ENCODE data around the gene SLC6A1.
"Not testable (repeated sequence)": the region's sequence is repeated elsewhere in the genome, so short reads cannot be mapped to it uniquely, and the experiment has no call there.

Gene SLC6A1

DNA sequence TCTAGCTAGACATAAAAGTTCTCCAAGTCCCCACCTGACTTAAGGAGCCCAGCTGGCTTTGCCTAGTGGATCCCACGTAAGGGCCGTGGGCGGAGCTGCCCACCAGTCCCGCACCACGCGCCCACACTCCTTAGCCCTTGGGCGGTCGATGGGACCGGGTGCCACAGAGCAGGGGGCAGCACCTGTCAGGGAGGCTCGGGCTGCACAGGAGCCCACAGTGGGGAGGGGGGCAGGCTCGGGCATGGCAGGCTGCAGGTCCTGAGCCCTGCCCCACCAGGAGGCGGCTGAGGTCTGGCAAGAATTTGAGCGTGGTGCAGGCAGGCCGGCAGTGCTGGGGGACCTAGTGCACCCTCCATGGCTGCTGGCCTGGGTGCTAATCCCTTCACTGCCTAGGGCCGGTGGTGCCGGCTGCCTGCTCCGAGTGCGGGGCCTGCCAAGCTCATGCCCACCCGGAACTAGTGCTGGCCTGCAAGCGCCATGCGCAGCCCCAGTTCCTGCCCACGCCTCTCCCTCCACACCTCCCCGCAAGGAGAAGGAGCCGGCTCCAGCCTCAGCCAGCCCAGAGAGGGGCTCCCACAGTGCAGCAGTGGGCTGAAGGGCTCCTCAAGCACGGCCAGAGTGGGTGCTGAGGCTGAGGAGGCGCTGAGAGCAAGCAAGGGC, 78.7 kb downstream of the SLC6A1 start:
- no peak for DNase-seq

DNA sequence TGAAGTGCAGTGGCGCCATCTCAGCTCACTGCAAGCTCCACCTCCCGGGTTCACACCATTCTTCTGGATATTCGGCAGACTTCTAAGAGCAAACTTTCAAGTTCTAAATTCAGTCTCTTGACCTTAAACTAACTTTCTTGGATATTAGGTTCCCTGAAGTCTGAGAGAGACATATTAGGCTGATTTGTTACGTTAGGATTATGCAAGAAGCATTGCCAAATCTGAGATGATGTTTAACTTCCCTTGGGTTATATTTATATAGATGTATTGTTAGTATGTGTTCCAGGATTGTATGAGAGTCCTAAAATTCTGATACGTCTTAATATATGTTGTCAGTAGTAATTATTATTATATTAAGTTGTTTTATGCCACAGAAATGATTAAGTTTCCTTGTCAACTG, 80.1 kb downstream of the SLC6A1 start:
- DNase-seq: no peak

DNA sequence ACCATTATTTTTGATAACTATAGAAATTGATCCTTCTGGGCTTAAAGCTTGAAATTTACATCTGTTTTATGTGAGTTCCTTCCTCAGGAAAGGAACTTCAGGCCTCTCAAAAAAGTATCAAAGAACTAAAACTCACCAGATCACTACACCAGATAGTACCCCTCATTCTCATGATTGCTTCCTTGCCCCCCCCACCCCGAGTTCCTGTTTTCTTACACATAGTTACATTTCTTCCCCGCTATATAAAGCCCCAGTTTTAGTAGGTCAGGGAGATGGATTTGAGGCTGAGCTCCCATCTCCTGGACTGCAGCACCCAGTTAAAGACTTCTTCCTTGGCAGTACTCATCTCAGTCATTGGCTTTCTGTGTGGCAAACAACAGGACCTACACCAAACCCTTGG, 81.5 kb downstream of the SLC6A1 start:
- no peak for DNase-seq

DNA sequence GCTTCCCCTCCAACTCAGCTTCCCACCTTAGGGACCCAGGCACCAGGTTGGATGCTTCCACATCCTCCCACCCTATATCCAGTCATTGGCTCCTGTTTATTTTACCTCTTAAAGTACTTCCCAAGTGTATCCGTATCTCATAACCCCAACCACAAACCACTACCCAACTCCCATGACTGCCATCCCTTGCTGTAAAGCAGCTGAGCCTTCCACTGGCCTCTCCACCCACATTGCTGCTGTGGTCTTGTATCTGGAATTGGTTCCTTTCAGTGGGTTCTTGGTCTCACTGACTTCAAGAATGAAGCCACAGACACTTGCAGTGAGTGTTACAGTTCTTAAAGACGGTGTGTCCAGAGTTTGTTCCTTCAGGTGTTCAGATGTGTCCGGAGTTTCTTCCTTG, 81.9 kb downstream of the SLC6A1 start:
- DNase-seq: no peak

DNA sequence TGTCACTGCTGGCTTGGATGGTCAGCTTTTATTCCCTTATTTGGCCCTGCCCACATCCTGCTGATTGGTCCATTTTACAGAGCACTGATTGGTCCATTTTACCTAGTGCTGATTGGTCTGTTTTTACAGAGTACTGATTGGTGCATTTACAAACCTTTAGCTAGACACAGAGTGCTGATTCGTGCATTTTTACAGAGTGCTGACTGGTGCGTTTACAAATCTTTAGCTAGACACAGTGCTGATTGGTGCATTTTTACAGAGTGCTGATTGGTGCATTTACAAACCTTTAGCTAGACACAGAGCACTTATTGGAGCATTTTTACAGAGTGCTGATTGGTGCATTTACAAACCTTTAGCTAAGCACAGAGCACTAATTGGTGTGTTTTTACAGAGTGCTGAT, 82.6 kb downstream of the SLC6A1 start:
- DNase-seq: not testable (repeated sequence)

DNA sequence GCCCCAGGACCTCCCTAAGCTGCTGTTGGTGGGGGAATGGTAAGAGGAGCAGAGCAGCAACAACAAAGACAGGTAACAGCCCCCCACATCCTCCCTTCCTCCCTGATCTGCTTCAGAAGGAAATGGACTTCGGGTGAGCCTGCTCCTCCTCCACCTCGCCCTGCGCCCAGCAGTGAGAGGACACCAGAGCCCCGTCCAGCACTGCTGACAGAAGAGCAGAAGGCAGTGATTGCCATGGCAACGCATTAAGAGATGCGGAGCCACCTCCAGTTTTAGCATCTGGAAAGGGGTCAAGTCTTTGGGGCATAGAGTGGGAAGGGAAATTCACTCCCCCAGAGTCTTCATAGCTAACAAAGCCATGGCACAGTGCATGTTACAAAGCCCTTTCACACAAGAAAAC, 84.2 kb downstream of the SLC6A1 start:
- no peak for DNase-seq

DNA sequence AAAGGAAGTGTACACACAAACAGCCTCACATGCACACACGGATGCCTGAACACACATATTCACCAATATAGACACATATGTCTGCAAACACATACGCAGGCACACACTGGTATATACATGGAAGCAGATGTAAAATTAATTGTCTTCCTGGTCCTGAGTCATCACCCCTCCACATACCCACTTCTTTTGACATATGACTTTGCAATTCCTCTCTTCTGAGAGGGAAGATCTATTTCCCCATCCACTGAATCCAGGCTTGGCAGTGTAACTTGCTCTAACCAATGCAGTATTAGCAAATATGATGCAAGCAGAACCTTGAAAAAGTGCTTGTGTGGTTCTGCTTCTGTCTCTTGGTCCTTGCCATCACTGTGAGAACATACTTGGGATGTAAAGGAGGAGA, 84.9 kb downstream of the SLC6A1 start:
- DNase-seq: no peak

DNA sequence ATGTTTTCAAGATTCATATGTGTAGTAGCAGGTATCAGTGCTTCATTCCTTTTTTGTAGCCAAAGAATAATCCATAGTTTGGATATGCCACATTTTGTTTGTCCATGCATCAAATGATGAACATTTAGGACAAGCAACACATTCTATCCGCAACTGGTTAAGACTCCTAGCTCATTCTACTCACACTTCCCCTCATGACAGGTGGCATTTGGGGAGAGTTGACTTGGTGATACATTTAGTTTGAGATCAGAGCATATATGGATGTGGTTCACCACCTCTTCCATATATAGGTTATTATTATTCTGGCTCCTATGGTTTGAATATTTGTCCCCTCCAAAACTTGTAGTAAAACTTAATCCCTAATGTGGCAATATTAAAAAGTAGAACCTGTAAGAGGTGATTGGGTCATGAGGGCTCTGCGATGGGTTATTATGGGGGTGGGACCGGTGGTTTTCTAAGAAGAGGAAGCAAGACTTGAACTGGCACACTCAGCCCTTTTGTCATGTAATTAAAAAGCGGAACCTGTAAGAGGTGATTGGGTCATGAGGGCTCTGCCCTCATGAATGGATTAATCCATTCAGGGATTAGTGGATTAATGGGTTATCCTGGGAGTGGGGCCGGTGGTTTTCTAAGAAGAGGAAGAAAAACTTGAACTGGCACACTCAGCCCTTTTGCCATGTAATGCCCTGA, 86.4 kb downstream of the SLC6A1 start:
- DNase-seq: no peak

DNA sequence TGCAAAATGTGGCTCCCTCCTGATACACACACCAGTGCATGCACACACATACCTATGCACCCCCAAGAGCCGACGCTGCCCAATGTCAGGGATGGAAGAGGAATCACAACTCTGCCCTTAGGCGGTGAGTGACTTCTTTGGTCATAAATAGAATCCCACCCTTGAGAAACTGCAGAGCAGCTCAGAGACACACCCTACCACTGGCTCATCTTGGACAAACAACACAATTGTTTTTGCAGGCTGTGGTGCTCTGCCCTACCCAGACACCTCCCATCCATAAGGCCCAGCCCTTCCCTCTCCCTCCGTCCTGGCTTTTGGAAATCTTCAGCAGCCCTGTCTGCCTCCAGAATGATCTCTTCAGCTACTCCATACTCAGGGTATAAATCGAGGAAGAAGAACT, 87.9 kb downstream of the SLC6A1 start:
- DNase-seq: no peak

DNA sequence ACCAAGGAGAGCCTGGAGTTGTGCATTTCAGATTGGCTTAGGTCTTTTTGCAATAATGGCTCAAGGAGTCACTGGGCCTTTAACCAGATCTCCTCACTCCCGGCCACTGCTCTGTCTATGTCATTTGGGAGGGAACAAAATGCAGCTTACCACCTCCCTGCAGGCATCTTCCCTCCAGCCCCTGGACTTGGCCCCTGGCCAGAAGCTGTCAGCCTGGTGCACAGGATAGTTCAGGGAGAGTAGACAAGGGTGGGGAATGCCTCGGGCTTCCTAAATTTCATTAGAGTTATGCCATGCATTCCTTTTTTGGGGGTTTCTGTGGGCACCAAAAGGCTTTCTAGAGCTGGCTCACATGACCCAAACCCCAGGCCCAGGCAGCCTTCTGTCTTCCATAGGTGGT, 91.5 kb downstream of the SLC6A1 start:
- DNase-seq: no peak

DNA sequence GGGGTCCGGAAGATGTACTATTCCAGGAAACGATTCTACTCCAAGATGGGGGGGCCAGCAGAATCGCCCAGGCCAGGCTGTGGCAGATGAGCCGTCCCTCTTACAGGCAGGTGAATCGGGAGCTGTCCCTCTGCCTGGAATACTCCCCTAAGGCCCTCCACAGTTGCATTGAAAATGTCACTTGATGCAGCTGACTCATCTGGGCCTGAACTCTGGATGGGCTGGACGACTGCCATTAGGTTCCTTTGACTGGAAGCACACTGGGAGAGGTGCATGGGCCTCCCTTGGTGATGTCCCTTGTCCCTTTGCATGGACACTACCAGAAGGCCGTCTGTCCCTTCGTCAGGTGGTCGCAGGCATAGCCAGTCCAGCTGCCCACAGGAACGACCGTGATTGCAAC, 92.1 kb downstream of the SLC6A1 start:
- DNase-seq: no peak

DNA sequence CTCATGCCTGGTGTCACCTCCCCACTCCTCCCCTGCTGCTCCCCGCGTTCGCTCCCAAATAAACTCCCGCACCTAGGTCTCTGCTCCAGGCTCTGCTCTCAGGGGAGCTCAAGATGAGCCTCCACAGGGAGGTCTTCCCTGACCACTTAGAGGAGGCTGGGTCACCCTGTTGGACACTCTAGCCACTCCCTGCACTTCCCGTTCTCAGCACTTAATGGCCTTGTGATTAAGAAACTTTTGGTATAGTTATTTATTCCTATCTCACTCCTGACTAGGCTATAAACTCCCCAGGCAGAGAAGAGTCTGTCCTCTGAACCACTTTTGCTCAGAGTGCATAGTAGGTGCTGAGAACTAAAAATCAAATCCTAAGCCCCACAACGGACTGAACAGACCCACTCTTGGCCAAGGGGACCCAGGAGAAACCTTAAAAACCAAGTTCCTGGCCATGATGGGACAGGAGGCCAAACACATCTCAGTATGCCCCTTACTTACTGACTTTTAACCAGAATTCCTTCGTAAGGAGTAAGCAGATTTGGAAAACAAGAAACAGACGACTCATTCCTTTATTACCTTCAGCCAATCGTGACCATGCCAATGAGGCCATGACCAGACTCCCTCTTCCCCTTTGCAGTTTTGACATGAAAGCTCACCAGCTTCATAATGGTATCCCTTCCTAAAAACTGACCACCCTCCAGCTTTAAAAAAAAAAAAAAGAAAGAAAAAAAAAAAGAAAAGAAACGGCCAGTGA, 92.7 kb downstream of the SLC6A1 start:
- DNase-seq: no peak

DNA sequence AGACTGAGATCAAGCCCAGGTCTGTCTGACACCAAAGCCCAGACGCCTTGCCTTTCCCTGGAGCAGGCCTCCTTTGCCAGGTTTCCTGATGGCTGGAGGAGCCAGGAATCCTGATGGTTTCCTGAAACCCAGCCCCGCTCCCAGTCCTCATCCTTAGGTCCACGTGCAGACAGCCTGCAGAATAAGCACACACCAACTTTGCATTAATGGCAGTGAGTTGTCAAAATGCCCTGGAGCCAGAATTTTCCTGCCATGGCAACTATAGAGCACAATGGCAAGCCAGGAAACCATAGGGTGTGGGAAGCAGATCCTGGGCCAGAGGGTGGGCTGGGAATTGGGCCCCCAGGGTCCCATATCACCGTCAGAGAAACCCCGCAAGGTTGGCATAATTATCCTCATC, 94.3 kb downstream of the SLC6A1 start:
- no peak for DNase-seq

DNA sequence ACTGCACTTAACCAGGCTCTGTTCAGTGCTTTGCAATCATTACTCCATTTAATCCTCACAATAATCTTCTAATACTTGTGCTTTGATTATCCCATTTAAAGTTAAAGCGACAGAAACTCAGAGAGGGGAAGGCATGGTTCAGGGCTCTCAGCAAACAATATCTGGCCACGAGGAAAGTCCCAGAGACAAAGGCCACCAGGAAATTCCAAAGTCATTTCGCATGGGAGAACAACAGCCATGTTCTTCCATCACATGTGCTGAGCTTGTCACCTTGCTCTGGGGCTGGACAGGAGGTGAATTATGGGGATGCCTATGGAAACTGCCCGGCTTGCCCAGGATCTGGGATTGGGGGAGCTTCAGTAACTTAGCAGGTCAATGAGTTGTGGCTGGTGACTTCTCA, 95.5 kb downstream of the SLC6A1 start:
- no peak for DNase-seq

DNA sequence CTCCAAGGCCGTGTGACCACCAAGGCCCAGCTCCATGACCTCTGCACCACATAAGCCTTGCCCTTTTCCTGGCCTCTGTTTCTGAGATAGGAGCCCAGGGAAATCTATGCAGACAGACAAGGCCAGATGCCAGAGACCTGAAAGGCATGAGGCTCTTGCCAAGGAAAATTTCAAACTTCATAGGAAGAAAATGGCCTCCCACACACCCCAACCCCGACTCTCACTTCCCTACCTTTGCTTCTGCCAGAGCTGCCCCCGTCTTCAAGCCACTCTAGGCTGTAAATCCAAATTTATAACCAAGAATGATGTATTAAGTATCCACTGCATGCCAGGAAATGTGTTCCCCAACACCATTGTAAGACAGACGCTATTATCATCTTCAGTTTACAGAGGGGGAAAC, 96.3 kb downstream of the SLC6A1 start:
- DNase-seq: no peak

Measured in CD4-positive, alpha-beta T cell treated with Interleukin-10 for 1 hour (primary cell).